Left kidney (tissue), 2 donors: ENCODE data around the gene TGOLN2. TPM values are rescaled to one million over a fixed set of nuclear protein-coding genes. Genes with fewer than 3 reads are reported as not detected.

Experiments used
- DNase-seq: peaks from one replicate; pipeline ENCODE4 v3.0.0-alpha.2; 2013
- polyA plus RNA-seq: library from polyadenylated mRNA; unstranded; fragments of 120-200 nt; gene quantifications from one replicate; pipeline ENCODE4 v1.2.1, GENCODE V29; 2013; ENCODE audit not compliant: insufficient read length

The TGOLN2 gene
- polyA plus RNA-seq, 1 donor, result 140 TPM

DNA sequence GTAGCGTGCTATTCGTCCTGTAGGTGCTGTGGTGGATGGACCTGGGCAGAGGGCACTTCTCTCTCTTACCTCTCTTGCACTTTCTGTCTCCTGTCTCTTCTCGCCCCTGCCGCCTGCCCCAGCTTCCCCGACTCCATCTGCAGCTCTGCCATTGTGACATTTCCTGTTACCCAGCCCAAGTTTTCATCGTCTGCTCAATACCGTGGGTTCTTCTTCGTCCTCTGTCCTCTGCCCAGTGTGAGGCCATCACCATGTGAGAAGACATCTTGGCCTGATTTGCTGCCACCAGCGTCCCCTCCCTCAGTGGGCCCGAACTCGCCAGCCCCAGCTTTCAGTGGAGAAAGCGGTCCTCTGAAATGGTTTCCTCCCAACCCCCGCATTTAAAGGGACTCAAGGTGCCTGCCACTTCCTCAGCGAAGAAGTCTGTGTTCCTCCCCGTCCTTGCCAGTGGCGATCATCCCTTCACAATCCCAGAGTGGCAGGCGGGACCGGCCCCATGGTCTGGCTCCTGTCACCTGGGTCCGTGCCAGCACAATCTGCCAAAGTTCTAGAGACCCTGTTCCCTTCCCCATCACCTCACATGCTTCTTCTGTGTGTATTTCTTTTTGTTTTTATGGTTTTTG lies 18.0 kb downstream of the TGOLN2 start:
- no peak for DNase-seq

DNA sequence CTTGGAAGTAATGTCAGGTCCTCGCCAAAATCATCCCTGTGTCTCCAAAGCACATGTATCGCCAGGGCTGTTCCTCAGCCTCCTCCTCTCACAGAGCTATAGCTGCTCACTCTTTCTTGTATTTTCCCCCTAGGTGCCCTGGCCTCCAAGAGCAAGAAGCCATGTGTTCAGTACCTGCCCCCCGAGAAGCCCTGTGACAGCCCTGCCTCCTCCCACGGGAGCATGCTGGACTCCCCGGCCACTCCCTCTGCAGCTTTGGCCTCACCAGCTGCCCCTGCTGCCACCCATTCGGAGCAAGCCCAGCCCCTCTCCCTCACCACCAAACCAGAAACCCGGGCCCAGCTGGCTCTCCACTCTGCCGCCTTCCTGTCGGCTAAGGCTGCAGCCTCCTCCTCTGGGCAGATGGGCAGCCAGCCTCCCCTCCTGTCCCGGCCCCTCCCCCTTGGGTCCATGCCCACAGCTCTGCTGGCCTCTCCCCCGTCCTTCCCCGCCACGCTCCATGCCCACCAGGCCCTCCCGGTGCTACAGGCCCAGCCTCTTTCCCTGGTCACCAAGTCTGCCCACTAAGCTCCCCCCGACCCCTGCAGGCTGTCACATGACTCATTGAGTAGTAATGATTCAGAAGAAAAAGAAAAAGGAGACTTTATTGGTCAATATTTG lies 18.8 kb downstream of the TGOLN2 start:
- peak; percentile 88 for DNase-seq

DNA sequence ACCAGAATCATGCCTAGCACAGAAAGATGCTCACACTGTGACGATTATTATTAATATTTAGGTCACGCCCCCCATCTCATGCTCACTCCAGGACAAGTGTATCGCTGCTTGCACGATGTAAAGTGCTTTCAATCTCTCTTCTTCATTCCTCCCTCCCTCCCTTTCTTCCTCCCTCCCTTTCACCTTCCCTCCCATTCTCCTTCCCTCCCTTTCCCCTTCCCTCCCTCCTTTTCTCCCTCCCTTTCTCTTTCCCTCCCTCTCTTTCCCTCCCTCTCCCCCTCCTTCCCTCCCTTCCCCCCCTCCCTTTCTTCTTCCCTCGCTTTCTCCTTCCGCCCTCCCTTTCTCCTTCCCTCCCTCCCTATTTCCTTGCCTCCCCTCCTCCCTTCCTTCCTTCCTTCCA lies 19.6 kb downstream of the TGOLN2 start:
- no peak for DNase-seq

DNA sequence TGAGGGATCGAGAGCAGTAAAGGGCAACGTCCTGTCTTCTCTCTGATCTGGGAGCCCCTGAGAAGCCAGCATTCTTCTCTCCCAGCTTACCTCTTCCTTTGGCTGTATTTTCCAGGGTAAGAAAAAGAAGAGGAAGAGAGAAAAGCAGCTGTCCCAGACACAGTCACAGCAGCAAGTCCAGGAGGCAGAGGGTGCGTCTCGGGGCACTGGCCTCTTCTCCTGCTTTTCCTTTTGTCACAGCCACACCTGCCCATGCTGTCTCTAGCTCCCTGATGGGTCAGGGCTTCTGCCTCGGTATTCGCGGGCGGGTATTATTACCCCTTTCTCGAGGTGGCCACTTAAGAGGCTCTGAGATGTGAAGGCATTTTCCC lies 20.3 kb downstream of the TGOLN2 start:
- DNase-seq, result no peak

DNA sequence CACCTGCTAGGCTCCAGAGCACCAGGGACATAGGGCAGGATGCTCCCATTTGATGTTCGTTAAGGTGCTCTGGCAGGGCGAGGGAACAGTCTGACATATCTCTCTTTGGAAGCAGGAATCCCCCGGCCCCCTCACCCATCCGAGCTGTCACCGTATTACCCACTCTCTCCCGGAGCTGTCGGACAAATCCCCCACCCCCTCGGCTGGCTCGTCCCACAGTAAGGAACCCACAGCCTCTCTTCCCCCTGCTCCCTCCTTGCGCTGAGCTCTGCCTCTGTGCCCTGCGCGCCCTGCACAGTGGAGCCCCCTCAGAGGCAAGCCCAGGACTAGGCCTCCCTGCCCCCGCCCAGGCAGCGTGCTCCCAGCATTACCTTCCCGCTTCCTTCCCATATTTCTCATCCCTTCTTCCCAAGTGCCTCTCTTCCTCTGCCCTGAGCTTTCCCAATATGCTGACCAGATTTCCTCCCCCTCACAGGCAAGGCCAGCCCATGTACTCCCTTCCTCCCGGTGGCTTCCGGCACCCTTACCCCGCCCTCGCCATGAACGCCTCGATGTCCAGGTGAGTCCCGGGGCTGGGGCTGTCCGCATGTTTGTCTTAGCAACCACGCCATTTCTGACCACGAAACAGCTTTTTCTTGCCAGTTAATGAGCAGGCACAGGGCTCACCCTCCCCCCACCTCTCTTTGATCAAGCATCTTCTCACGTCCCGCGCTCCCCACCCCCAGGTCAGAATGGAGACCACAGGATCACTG lies 23.8 kb downstream of the TGOLN2 start:
- no peak for DNase-seq

DNA sequence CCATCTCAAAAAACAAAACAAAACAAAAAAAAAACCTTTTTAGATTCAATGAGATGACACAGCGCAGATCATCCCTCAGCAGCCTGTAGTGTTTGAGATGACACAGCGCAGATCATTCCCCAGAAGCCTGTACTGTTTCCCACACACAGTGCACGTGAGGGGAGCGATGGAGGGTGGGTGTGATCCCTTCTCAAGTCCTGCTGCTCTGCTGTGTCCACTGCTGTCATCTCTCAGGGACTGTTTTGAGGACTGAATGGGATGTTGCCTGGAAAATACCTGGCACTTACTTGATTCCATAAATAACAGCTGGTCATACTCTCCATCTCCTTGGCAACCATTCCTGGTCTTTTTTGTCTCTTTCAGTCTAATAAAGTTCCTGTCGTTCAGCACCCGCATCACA lies 25.7 kb downstream of the TGOLN2 start:
- no peak for DNase-seq

DNA sequence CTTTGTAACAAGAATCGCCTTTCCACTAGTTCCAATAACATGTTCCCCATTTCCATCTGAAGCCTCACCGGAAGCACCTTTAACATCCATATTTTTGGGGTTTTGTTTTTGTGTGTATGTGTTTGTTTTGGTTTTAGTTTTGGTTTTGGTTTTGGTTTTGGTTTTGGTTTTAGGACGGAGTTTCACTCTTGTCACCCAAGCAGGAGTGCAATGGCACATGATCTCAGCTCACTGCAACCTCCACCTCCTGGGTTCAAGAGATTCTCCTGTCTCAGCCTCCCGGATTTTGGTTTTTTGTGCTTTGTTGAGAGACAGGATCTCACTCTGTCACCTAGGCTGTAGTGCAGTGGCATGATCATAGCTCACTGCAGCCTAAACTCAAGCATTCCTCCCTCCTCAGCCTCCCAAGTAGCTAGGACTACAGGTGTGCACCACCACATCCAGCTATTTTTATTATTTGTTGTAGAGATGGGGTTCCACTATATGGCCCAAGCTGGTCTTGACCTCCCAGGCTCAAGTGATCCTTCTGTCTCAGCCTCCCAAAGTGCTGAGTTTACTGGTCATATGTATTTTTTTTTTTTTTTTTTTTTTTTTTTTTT lies 36.3 kb downstream of the TGOLN2 start:
- no peak for DNase-seq

DNA sequence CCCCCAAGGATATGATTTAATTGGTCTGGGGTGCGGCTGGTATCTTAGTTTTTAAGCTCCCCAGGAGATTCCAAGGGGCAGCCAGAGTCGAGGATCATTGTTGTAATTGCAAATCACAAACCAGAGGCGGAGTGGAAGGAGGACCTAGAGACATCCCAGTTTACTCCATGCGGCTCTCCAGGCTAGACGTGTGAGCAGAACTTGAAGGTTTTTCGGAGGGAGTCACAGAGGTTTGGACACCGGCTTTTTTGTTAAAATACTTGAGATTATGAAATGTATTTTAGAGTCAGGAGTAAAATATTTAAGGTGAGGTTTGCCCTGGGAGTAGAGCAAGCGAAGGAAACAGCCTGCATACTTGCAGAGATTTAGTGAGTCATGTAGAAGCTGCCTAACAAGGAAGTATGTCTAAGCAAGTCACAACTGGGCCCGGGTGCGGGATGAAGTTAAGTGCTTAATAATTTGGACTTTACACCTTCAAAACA lies 39.5 kb downstream of the TGOLN2 start:
- DNase-seq, result no peak

DNA sequence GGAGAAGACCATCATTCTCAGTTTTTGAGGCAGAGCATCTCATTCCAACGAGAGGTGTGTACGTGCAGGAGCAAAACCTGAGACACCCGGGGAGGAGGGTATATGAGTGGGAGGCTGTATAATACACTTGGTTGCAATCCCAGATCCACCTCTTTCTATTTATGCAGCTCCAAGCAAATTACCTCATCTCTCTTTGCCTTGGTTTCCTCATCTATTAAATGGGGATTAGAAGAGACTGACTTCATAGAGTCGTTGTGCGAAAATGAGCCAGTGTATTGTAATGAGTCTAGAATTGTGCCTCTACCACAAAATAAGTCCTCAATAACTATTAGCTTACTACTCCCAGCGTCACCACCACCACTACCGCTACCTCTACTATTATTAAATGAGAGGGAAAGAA lies 40.1 kb downstream of the TGOLN2 start:
- no peak for DNase-seq

DNA sequence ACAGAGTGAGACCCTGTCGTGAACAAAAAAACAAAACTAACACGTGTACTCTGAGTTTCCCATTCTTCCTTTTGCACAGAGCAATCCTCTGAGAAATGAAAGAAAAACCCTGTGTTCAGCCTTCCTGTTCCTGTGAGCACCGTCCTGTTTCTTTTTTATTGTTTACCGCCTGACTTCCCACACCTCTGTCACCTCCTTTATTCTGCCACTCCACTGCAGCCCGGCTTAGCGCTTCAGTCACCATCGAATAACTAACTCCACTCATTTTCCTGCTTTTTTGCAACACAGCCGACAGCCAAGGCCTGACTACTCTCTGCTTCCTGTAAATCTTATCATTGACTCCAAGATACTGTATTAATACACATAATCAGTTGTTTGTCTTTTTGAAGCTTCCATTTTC lies 40.9 kb downstream of the TGOLN2 start:
- no peak for DNase-seq

DNA sequence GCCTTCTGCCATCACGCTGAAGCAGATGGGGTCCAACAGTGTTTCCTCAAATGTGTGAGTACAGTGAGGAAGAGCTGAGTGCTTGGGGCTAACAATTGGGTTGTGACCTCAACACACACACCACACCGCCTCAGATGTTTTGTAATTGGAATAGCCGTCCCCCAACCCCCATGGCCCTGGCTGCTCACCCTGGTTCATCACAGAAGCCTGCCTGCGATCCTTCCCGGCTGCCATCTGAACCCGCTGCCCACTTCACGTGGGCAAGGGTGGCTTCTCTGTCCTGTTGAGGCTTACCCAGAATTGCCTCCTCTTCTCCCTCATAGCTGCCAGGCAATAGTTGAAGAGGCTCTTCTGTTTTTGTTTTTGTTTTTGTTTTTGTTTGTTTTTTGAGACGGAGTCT lies 44.1 kb downstream of the TGOLN2 start:
- DNase-seq, result no peak

DNA sequence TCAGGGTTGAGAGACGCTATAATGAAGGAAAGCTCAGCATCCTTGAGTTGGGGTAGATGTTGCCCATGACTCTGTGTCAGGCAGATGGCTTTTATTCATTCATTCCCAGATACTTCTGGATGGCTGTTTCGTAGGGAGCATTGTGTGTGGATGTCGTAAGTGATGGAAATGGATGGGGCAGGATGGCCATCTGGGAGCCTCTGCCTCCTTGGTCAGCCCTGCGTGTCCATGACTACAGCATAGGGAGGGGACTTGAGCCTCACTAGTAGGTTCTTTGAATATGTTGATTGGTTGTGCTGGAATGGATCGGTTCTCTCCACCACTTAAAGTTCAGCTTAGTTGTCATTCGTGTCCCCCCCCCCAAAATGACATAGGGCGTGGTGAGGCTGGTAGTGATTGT lies 44.9 kb downstream of the TGOLN2 start:
- no peak for DNase-seq

DNA sequence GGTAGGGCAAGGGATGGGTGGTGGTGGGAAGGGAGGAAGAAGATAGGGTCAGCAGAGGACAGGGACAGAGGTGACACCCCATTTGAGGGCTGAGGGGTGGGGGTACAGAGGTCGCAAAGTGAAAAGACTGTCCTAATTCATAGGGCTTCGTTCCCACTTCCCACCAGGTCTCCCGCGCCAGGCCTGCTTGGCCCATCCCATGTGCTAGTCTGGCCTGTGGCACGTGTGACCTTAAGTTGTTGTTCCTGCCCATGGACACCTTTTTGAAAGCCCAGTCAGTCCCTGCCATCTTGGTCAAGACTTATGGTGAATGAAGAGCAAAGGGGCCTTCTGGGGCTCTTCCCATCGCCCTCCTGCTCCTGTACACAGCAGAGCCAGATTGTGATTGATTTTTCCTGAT lies 46.2 kb downstream of the TGOLN2 start:
- no peak for DNase-seq

DNA sequence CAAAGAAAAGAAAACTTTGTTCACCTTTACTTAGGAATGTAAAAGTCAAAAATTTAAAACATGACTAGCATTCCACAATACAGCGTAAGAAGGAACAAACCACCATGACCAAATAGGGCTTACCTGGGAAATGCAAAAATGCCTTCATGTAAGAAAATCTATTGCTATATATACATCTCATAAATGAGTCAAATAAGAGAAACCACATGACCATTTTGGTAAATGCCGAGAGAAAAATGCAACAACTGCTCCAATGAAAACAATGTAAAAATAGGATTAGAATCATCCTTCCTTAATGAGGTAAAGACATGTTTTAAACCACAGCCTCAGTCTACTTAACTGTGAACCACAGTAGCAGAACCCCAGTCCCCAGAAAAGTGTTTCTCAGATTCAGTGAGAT lies 49.4 kb downstream of the TGOLN2 start:
- no peak for DNase-seq

DNA sequence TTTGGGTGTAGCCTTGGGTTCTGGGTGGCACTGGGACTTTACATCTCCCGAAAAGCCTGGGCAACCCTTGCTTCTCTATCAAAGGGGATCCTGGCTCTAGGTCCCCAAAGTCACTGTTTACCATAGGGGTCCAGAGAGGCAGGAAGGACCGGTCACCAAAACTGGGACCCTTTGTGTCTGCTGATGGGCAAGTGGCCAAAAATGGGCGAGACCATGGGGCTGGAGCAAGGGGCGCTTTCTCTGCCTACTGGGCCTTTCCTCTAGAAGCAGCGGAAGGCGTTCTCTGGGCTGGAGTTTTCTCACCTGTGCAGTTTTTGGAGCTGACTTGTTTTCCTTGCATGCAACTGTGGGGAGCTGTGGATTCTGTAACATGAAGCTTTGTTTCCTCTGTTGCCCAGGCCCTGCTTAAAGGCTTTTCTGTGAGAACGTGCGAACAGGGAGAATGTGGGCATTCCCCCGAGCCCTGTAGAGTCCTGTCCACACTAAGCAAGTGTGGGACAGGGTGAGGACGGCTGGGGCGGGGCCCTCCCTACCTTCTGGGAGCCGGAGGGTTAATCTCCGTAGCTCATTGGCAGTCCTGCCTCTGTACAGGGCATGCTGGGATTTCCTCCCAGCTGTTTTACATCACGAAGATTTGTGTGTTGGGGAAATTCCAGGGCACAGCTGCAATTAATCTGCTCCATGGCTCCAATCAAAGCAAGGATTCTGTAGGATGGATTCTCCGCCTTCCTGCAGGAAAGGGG lies 50.2 kb downstream of the TGOLN2 start:
- DNase-seq, result peak; percentile 92

DNA sequence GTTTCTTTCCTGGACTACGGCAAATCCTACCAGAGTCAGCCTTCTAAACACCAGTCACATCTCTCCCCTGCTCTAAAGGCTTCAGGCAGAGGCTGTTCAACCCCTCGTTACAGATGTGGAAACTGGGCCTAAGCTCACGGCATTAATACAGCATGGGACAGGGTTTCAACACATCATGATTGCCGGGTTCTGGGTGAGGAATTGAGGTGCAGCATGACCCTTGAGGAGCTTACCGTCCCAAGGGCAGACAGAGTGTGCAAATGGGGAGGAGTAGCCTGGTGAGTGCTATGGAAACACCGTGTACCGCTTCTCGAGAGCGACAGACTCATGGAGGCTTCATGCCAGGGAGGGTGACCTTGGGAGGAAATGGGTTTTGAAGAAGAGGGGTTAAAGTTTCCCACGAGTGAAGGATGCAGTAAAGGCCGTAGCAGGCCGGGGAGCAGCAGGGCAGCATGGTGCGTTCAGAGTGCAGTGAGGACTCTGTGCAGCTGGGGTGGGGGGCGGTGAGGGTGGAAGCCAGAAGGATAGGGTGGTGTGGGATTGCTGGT lies 51.1 kb downstream of the TGOLN2 start:
- no peak for DNase-seq

DNA sequence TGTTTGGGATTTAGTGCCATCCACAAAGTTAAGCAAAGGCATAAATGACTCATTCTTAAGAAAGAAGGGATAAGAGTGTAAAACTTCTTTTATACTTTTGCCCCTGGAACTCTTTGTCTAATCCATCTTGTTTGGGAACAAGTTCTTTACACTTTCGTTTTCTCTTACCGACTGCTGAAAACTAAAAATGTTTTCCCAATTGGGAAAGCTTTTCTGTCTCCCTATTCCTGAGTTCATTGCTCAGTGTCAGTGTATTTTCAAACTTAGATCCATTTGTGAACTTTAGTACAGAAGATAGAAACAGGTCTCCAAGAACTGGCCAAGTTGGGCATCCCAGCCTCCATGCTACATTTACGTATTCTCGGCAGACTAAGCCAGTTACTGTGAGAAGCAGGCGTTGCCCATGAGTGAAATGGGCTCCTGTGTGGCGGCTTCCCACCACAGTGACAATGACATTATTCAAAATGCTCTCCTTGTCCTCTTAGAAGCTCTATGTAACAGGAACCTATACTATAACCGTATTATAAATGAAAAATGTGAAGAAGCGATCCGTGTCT lies 51.7 kb downstream of the TGOLN2 start:
- DNase-seq, result no peak

DNA sequence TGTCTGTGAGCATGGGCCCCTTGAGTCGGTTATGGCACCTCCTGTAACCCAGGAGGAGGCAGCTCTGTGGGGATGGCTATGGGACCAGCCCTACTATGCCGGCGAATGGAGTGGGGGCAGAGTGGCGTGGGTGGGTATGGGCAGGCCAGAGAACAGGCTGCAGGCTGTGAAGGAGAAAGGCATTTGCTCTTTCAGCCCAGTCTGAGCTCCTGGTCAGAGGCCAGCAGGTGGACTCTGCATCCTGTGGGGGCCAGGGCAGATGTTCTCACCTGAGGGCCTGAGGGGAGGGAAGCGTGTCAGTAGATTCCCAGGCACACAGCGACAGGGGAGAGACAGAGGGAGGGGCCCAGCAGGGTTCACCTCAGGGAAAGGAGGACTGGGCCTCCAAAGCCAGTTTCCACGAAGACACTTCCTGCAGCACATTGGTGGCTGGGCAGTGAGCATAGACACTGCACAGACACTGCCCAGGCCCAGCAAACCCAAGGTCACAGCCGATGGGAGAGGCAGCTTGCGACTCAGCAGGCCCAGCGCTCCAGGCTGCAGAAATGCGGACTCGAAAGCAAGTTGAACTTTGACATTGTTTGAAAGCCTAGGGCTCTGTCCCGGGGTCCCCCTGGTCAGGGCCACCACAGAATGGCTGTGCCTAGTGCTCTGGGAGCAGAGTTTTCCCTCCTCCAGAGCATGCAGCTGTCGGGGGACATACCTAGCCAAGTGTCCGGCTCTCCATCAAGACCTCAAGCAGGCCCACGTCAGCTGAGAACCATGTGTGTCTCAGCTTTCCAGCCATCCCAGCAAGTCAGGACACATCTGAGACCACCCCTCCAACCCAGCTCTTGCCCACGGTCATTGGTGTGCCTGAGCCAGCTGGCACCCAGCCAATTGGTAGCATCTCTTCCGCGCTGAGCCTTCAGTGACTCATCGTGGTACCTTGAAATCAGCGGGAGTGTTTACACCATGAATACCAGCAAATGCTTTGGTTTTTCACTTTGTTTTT lies 53.8 kb downstream of the TGOLN2 start:
- DNase-seq, result no peak

DNA sequence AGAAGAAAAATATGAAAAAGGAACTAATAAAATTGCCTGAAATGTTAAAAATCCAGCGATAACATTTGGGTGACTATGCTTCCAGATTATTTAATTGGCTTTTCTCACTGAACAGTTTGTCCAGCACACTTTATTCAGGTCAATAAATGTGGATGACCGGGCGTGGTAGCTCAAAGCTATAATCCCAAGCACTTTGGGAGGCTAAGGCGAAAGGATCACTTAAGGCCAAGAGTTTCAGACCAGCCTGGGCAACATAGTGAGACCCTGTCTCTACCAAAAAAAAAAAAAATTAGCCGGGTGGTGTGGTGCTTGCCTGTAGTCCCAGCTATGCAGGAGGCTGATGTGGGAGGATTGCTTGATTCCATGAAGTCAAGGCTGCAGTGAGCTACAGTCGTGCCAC lies 55.4 kb downstream of the TGOLN2 start:
- no peak for DNase-seq

DNA sequence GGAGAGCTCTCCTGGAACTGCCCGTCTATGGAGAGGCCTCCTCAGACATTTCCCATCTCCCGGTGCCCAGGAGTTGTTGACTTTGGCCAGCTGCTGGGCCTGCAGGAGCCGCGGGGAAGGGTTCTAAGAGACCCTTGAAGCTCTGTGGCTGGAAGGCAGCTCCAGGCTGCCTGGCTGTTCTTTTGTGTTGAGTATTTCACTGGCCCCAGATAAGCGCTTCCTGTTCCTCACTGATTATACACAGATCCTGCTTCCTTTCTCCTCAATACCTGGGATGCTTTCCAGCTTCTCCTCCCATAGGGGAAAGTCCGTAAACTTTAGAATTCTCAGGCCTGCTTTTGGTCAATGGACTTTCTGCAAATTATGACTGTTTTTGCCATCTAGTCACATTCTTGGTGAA lies 57.8 kb downstream of the TGOLN2 start:
- DNase-seq, result no peak
